Muscle layer of duodenum (tissue), 2 donors: ENCODE measurements around the gene LPCAT1.
"Not testable (repeated sequence)": the region's sequence is repeated elsewhere in the genome, so short reads cannot be mapped to it uniquely, and the experiment has no call there.

ENCODE experiments used
- H3K27ac ChIP-seq: one replicate; pipeline ENCODE4 v1.7.0; 2013; ENCODE audit warnings: mild to moderate bottlenecking, low read length
- H3K27me3 ChIP-seq: one replicate; pipeline ENCODE4 v1.7.0; 2013; ENCODE audit warnings: low read depth, mild to moderate bottlenecking, control low read depth, low read length
- H3K36me3 ChIP-seq, 2 donors: one replicate each; pipeline ENCODE4 v1.7.0; 2013; ENCODE audit warnings: low read length in 2 of 2, control low read depth in 1 of 2, mild to moderate bottlenecking in 1 of 2; ENCODE audit not compliant: insufficient read depth in 2 of 2, control insufficient read depth in 1 of 2
- H3K4me1 ChIP-seq, 2 donors: one replicate each; pipeline ENCODE4 v1.7.0; 2013; ENCODE audit warnings: low read length in 2 of 2, mild to moderate bottlenecking in 2 of 2, control low read depth in 1 of 2, moderate library complexity in 1 of 2; ENCODE audit not compliant: insufficient read depth in 2 of 2, control insufficient read depth in 1 of 2
- H3K4me3 ChIP-seq, 2 donors: one replicate each; pipeline ENCODE4 v1.7.0; 2013; ENCODE audit warnings: low read length in 2 of 2, low read depth in 1 of 2, mild to moderate bottlenecking in 1 of 2
- H3K9me3 ChIP-seq, 2 donors: one replicate each; pipeline ENCODE4 v1.7.0; 2013; ENCODE audit warnings: low read length in 2 of 2, control low read depth in 1 of 2, mild to moderate bottlenecking in 1 of 2; ENCODE audit not compliant: control insufficient read depth in 1 of 2
- donor health status: healthy.

LPCAT1 gene

DNA sequence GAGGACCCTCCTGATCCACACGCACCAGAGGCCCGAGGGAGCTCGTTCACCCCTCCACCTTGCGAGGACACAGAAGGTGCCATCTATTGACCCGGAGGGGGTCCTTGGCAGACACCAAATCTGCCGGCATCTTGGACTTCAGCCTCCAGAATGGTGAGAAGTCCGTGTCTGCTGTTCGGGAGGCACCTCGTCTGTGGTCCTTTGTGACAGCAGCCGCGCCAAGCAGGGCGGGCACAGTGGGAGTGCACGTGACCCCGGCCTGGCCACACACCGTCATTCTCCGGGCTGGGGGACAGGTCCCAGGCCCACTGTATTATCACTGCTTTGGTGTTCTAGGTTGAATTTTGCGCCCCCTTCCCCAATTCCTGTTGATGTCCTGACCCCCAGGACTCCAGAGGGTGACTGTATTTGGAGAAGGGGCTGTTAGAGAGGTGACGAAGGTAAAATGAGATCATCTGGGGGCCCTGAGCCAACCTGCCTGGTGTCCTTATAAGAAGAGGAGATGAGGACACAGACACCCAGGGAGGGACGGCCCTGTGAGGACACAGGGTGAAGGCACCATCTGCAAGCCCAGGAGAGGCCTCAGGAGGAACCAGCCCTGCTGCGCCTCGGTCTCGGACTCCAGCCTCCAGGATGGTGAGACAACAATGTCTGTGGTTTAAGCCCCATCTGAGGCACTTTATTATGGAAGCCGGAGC lies 15.7 kb downstream of the LPCAT1 start:
- Histone ChIP-seq H3K36me3 (peaks cover 0 to 27% of the 10 kb centered on the region in 2 donors), H3K4me3 (no peak overlapping the region), H3K4me1 (peaks cover 4% of the 10 kb centered on the region in 2 donors)

DNA sequence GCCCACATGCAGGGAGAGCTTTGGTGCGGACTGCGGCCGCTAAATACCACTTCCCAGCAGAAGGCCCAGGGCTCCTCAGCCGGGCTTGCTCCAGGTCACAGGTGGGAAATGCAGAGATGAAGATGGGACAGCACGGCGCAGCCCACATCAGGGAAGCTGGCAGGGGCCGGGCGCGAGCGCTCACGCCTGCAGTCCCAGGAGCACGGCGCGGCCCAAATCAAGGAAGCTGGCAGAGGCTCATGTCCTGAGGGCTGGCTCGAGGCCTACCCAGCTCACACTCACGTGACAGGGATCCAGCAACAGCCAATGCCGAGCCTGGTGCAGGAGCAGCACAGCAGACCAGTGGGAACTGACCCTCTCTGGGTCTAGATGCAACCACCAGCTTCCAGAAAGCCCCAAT lies 16.3 kb downstream of the LPCAT1 start:
- H3K9me3 ChIP-seq = no peaks in the 10 kb centered on the region
- H3K27ac ChIP-seq = no peak overlapping the region
- H3K4me3 ChIP-seq = no peak overlapping the region

More for the DNA sequence above, 15.7 kb downstream of the LPCAT1 start:
- no peak overlapping the region for H3K27ac ChIP-seq
- no peaks in the 10 kb centered on the region for H3K27me3 ChIP-seq
- H3K9me3 ChIP-seq = no peaks in the 10 kb centered on the region

DNA sequence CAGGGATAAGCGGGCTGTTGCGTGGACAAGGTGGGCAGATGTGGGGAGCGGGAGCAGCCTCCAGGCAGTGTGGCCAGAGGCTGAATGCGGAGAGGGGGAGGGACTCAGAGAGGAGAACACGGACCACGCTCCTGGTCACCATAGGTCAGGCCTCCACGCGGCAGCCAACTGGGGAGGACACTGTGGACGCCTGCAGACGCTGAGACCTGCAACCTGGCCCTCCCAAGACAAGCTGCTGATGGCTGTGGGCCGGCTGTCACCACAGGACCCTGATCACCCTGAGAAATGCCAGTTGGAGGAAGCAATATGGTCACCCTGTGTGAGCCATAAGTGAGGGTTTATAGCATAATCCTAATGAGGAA lies 16.8 kb downstream of the LPCAT1 start:
- Histone ChIP-seq H3K27me3 (no peaks in the 10 kb centered on the region), H3K27ac (no peak overlapping the region), H3K36me3 (peaks cover 0 to 19% of the 10 kb centered on the region in 2 donors), H3K9me3 (no peaks in the 10 kb centered on the region), H3K4me3 (no peak overlapping the region), H3K4me1 (peaks cover 4 to 10% of the 10 kb centered on the region in 2 donors)

More for the DNA sequence above, 16.3 kb downstream of the LPCAT1 start:
- H3K4me1 ChIP-seq = peaks cover 4 to 8% of the 10 kb centered on the region in 2 donors
- peaks cover 0 to 24% of the 10 kb centered on the region in 2 donors for H3K36me3 ChIP-seq
- no peaks in the 10 kb centered on the region for H3K27me3 ChIP-seq

DNA sequence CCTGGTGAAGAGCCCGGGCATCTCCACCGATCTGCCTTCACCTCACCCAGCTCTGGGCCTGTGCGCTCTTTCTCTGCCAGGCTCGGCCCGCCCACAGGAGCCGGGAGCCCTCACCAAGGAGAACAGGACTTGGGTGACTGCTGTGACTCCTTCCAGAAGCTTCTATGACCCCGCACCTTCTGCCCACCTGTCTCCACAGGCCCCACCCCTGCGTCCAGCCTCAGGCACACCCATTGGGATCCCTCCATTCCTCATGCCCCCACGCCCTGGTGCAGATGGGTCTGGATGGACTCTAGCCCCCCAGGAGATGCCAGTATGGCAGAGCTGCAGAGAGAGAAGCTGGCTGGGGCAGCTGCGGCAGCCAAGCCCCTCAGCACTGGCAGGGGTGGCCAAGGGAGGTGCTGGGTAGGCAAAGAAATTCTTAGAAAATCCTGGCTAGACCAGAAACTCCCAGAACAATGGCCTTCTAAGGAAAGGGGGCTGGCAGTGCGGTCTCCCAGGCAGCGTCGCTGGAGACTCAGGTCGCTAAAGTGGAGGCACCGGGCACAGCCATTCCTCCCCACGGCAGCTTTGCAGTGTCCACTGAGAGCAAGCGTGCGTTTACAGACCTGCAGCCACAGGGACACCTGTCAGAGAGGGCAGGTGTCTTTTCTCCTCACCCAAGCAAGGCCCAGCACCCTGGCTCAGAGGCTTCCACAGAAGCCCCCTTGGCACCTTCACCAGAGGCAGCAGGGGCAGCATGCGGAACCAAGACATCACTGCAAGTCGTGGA lies 17.3 kb downstream of the LPCAT1 start:
- peaks cover 4 to 13% of the 10 kb centered on the region in 2 donors for H3K4me1 ChIP-seq
- peaks cover 0 to 13% of the 10 kb centered on the region in 2 donors for H3K36me3 ChIP-seq
- H3K27ac ChIP-seq = no peak overlapping the region
- no peaks in the 10 kb centered on the region for H3K9me3 ChIP-seq
- H3K4me3 ChIP-seq = no peak overlapping the region
- H3K27me3 ChIP-seq = no peaks in the 10 kb centered on the region

DNA sequence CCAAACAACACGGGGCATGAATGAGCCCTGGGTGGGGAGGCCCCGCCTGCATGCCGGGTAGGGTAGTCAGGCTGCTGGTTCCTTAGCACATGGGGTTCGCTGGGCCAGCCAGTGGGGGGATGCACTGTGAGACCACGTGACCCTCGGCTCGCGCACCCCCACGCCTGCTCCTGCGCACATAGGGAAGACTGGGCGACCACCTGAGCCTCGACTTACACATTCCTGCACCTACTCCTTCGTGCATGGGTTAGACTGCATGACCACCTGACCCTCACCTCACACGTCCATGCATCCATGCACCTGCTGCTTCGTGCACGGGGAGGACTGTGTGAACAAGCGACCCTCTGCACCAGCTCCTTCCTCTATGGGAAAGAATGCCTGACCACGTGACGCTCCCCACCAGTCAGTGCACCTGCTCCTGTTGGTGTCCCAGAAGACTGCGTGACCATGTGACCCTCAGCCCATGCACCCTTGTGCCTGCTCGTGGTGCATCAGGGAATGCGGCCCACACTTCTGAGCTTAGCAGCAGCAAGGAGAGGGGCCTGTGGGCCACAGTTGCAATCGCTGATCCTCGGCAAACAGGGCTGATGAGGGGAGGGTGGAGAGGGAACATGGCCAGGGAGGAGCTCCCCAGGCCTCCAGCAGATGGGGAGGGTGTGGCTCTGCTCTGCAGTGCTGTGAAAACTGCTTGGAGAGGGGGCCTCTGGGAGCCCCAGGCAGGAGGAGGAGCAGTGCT lies 18.1 kb downstream of the LPCAT1 start:
- Histone ChIP-seq H3K36me3 (peaks cover 0 to 8% of the 10 kb centered on the region in 2 donors), H3K4me1 (peaks cover 4 to 21% of the 10 kb centered on the region in 2 donors), H3K4me3 (no peak overlapping the region), H3K9me3 (no peaks in the 10 kb centered on the region), H3K27me3 (no peaks in the 10 kb centered on the region), H3K27ac (no peak overlapping the region)

DNA sequence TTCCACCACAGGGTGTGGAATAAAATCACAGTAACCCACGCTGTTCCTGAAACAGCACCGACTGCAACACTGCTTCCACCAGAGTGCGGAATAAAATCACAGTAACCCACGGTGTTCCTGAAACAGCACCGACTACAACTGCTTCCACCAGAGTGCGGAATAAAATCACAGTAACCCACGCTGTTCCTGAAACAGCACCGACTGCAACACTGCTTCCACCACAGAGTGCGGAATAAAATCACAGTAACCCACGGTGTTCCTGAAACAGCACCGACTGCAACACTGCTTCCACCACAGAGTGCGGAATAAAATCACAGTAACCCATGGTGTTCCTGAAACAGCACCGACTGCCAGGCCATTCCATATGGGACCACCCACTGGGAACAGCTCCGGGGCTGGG lies 18.7 kb downstream of the LPCAT1 start:
- not testable (repeated sequence) for H3K4me3 ChIP-seq, H3K9me3 ChIP-seq, H3K27me3 ChIP-seq, H3K27ac ChIP-seq, H3K36me3 ChIP-seq
- peaks cover 4 to 26% of the 10 kb centered on the region in 2 donors for H3K4me1 ChIP-seq

DNA sequence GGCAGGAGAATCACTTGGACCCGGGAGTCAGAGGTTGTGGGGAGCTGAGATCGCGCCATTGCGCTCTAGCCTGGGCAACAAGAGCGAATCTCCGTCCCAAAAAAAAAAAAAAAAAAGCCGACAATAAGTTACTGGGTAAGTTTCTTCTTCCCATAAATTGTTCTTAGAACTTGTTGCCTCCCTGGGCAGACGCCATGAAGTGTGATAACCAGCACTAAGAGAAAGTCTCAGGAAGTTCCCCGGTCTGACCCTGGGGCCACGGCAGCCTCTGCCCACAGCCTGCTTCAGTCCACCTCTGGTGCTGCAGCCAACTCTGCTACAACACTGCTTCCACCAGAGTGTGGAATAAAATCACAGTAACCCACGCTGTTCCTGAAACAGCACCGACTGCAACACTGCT lies 19.1 kb downstream of the LPCAT1 start:
- no peaks in the 10 kb centered on the region for H3K9me3 ChIP-seq
- peaks cover 4 to 31% of the 10 kb centered on the region in 2 donors for H3K4me1 ChIP-seq
- no peak overlapping the region for H3K4me3 ChIP-seq
- no peak overlapping the region for H3K27ac ChIP-seq
- H3K36me3 ChIP-seq = no peaks in the 10 kb centered on the region
- H3K27me3 ChIP-seq = no peaks in the 10 kb centered on the region

DNA sequence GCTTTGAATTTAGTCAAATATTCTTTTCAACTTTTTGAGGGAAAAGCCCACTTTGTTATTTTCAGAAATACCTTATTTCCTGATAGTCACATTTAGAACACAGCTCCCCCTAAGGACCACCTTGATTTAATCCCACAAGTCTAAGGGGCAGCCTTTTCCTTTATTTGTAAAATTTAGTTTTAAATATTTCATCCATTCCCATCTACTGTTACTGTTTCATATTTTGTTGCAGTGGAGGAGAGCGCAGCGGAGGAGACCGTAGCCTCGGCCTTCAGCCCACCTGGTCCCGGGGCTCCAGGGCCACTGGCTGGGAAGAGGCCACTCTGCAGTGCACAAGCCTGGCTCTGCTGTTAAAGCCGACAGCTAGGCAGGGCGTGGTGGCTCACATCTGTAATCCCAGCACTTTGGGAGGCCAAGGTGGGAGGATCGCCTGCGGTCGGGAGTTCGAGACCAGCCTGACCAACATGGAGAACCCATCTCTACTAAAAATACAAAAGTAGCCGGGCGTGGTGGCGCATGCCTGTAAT lies 19.6 kb downstream of the LPCAT1 start:
- Histone ChIP-seq H3K4me1 (peaks cover 4 to 31% of the 10 kb centered on the region in 2 donors), H3K27ac (peak overlapping the region; percentile 40), H3K27me3 (no peaks in the 10 kb centered on the region), H3K36me3 (no peaks in the 10 kb centered on the region), H3K9me3 (no peaks in the 10 kb centered on the region), H3K4me3 (no peak overlapping the region)

DNA sequence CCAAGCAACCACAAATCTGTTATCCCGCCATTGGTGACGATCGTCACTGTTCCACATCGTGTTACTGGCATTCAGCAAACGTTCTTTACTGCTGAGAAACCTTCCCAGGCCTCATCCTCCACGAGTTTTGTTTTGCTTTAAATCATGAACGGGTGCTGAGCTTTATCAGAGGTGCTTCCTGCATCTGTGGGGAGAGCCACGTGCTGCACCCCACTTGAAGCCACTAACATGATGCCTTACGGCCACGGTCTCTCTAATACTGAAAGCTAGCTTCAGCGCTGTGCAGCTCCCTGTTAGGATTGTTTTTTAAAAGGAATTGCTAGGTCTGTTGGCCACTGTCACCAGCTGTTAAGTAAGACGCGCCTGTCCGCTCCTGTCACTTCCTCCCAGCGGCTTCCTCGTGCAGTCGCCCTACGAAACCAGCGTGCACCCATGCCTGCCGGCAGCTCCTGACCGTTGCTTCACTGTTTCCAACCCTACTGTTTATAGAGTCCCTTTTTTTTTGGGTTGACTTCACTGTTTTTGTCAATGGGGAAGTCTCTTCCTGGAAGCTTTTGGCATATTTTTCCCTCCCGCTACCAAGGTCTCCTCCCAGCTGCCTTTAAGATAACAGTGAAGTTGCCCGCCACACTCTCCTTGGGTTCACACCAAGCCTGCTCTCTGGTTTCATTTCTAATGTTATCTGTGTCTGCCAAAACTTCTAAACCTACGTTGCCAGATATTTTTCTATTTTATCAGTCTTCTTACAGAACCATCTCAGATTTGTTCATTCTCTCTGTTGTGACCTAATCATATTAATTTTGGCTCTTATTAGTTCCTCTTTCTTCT lies 20.3 kb downstream of the LPCAT1 start:
- Histone ChIP-seq H3K36me3 (no peaks in the 10 kb centered on the region), H3K4me3 (no peak overlapping the region), H3K9me3 (no peaks in the 10 kb centered on the region), H3K4me1 (peaks cover 4 to 31% of the 10 kb centered on the region in 2 donors), H3K27ac (peak overlapping the region; percentile 58), H3K27me3 (no peaks in the 10 kb centered on the region)

DNA sequence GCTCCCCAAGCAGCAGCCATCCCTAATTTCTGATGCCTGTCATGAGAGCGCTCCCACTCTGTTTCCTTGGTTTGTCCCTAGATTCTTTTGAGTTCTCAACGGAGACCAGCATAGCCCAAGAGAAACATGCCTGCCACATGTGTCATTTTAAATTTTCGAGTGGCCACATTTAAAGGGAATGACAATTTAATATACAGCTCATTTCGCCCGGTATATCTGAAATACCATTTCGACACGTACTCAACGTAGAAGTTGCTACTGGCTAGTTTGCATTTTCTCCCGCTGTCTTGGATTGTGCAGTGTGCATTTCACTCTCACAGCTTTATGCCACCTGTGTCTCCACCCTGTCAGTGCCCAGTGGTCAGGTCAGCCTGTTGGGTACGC lies 21.0 kb downstream of the LPCAT1 start:
- Histone ChIP-seq H3K36me3 (no peaks in the 10 kb centered on the region), H3K27ac (no peak overlapping the region), H3K4me3 (no peak overlapping the region), H3K4me1 (peaks cover 4 to 31% of the 10 kb centered on the region in 2 donors), H3K9me3 (no peaks in the 10 kb centered on the region), H3K27me3 (no peaks in the 10 kb centered on the region)
